ENCODE measurements around the gene RAI14.

The RAI14 gene

DNA sequence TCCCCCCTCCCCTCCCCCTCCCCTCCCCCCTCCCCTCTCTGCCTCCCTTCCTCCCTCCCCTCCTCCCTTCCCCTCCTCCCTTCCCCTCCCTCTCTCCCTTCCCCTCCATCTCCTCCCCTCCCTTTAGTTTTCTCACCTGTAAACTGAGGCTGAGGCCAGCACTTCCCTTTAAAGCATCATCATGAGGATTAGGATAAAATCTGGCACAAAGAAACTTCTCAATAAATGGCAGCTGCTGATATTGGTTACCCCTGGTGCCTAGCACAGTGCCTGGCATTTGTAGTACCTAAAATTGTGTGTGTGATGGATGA lies 41.9 kb downstream of the RAI14 start:
- TF ChIP-seq POLR2AphosphoS5 (IDR thresholded peaks at IDR 0.05; ENCODE audit: low read depth, low read length) (no peak), FOXP2 (optimal IDR thresholded peaks at IDR 0.05; ENCODE audit: borderline replicate concordance, extremely low read depth, extremely low read length, insufficient read depth) (no peak), SIN3A (IDR thresholded peaks at IDR 0.05; ENCODE audit: borderline replicate concordance, insufficient read depth, low read length) (no peak), TAF1 (IDR thresholded peaks at IDR 0.05; ENCODE audit: borderline replicate concordance, insufficient read depth, low read length) (no peak)
- TF ChIP-seq, protein P1, sequence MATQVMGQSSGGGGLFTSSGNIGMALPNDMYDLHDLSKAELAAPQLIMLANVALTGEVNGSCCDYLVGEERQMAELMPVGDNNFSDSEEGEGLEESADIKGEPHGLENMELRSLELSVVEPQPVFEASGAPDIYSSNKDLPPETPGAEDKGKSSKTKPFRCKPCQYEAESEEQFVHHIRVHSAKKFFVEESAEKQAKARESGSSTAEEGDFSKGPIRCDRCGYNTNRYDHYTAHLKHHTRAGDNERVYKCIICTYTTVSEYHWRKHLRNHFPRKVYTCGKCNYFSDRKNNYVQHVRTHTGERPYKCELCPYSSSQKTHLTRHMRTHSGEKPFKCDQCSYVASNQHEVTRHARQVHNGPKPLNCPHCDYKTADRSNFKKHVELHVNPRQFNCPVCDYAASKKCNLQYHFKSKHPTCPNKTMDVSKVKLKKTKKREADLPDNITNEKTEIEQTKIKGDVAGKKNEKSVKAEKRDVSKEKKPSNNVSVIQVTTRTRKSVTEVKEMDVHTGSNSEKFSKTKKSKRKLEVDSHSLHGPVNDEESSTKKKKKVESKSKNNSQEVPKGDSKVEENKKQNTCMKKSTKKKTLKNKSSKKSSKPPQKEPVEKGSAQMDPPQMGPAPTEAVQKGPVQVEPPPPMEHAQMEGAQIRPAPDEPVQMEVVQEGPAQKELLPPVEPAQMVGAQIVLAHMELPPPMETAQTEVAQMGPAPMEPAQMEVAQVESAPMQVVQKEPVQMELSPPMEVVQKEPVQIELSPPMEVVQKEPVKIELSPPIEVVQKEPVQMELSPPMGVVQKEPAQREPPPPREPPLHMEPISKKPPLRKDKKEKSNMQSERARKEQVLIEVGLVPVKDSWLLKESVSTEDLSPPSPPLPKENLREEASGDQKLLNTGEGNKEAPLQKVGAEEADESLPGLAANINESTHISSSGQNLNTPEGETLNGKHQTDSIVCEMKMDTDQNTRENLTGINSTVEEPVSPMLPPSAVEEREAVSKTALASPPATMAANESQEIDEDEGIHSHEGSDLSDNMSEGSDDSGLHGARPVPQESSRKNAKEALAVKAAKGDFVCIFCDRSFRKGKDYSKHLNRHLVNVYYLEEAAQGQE (IDR thresholded peaks at IDR 0.05; ENCODE audit: insufficient read depth in 1 of 2, low read depth in 2 of 2, low read length in 2 of 2), result no peak

DNA sequence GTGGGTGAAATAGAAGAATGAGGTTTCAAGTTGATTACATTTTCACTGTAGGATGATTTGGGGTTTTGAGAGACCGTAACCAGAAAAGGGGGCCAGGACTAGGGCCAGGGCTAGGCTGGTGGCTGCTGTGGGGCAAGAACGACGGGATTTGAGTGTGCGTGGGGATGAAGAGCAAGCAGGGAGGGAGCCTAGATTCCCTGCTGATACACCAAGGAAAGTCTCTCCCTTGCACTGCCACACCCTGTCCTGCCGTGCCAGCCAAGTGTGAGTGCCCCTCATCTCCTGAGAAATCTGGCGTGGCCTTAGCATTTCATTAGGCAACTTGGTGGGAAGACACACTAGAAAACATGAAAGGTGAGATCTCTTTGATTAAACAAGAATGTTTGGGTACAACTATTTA lies 42.6 kb downstream of the RAI14 start:
- no peak for TF ChIP-seq FOXP2 (optimal IDR thresholded peaks at IDR 0.05; ENCODE audit: borderline replicate concordance, extremely low read depth, extremely low read length, insufficient read depth)
- TF ChIP-seq SIN3A (IDR thresholded peaks at IDR 0.05; ENCODE audit: borderline replicate concordance, insufficient read depth, low read length), result no peak
- TF ChIP-seq POLR2AphosphoS5 (IDR thresholded peaks at IDR 0.05; ENCODE audit: low read depth, low read length), result no peak
- no peak for TF ChIP-seq TAF1 (IDR thresholded peaks at IDR 0.05; ENCODE audit: borderline replicate concordance, insufficient read depth, low read length)
- TF ChIP-seq, protein P1 (IDR thresholded peaks at IDR 0.05; ENCODE audit: insufficient read depth in 1 of 2, low read depth in 2 of 2, low read length in 2 of 2), result no peak

DNA sequence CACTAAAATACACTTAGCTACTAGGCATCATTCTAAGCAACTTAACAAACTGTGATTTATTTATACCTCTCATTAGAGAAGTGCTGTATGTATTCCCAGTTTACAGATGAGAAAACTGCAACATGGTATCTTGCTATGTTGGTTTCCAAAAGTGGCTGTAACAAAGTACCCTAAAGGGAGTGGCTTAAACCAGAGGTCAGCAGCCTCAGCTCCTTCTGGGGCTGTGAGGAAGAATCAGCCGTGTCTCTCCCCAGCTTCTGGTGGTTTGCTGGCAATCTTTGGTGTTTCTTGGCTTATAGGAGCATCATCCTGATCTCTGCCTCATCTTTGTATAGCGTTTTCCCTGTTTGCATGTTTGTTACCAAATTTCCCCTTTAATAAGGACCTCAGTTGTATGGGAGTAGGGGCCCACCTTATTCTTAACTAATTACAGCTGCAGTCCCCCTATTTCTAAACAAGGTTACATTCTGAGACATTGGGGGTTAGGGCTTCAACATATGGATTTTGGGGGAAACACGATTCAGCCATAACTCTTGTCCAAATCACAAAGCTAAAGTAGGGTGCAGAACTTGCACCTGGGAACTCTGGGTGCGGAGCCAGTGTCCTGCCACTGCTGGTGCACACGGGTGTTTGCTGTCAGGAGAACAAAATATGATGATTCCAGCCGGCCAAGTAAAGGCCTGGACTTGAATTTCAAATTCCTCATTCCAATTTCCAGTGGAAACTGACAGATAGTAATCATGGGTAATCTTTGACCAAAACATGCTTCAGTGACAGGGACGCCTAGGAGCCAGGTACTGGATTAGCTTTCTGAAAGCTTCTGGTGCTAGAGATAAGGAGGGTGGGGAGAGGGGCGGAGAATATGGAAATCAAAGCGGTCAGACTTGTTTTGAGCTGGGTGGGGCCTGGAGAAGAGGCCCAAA lies 43.3 kb downstream of the RAI14 start:
- no peak for TF ChIP-seq POLR2AphosphoS5 (IDR thresholded peaks at IDR 0.05; ENCODE audit: low read depth, low read length)
- TF ChIP-seq, protein P1 (IDR thresholded peaks at IDR 0.05; ENCODE audit: insufficient read depth in 1 of 2, low read depth in 2 of 2, low read length in 2 of 2), result no peak
- no peak for TF ChIP-seq SIN3A (IDR thresholded peaks at IDR 0.05; ENCODE audit: borderline replicate concordance, insufficient read depth, low read length)
- TF ChIP-seq FOXP2 (optimal IDR thresholded peaks at IDR 0.05; ENCODE audit: borderline replicate concordance, extremely low read depth, extremely low read length, insufficient read depth), result no peak

DNA sequence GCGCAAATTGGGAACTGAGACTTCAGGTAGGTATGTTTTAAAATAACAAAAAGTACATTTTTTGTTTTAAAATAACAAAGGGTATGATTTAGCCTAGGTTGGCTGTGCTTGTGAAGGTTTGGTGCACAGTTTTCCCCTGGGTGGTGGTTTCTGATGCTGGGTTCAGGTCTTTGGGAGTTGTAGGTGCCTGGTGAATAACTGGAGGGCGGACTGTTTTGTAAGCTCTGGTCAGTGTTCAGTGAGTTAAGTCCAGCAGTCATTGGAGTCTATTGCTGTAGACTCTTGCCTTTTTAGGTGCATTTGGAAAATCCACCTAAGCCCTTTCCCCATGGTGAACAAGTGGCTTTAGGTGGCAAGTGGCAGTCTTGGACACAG lies 43.9 kb downstream of the RAI14 start:
- no peak for TF ChIP-seq TAF1 (IDR thresholded peaks at IDR 0.05; ENCODE audit: borderline replicate concordance, insufficient read depth, low read length)

DNA sequence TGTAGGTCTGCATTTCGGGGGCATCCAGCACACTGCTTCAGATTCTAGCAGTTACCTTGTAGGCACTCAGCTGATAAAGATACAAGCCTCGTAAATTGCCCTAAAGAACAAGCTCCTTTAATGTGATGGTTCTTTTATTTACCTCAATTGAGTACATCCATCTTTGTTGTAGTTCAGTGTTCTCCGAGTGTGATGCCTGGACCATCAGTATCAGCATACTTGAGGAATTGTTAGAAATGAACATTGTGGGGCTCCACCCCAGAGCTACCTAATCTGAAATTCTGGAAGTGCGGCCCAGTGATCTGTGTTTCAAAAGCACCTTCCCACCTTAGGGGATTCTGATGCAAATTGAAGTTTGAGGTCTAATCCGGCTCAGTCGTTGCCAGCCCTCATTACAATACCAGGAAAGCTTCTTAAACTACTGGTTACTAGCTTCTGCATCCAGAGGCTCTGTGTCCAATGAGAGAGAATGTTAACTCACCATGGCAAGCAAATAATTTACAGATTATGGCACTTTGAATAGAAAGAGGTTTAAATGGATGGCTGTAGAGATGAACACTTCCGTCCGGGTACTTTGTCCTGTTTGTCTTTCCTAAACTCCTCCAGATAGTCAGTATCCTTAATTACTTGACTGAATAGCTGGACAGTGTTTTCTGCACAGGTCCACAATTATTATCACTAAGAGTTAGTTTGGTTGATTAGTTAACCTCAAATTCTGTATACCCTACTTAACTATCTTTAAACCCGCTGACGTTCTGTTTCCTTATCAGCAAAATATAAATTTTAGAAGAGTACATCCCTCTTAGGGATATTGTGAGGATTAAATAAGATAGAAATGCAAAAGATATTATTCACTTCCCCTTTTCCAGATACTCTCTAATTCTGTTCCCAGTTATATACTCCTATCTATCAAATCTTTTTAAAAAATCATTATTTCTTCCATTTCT lies 47.9 kb downstream of the RAI14 start:
- TF ChIP-seq, protein P1 (IDR thresholded peaks at IDR 0.05; ENCODE audit: insufficient read depth in 1 of 2, low read depth in 2 of 2, low read length in 2 of 2), result no peak
- TF ChIP-seq POLR2AphosphoS5 (IDR thresholded peaks at IDR 0.05; ENCODE audit: low read depth, low read length) (no peak), TAF1 (IDR thresholded peaks at IDR 0.05; ENCODE audit: borderline replicate concordance, insufficient read depth, low read length) (no peak)

All from PFSK-1 (cell line).